Hematopoietic multipotent progenitor cell (in vitro differentiated cells): Measurements from ENCODE around the gene TJAP1. TPM values are rescaled to one million over a fixed set of nuclear protein-coding genes. Genes with fewer than 3 reads are reported as not detected.

ENCODE experiments used
- DNase-seq, 3 donors: peaks; one replicate each; pipeline ENCODE4 v3.0.0-alpha.2; 2011 to 2015; ENCODE audit warnings: low read depth in 2 of 3, low spot score in 2 of 3
- total RNA-seq: library from RNA; depleted of rRNA; stranded (reverse); fragments of >200 nt; gene quantifications from one replicate; pipeline ENCODE4 v1.2.3, GENCODE V29; 2012

TJAP1 gene
- total RNA-seq, 1 donor, result 29.9 TPM

DNA sequence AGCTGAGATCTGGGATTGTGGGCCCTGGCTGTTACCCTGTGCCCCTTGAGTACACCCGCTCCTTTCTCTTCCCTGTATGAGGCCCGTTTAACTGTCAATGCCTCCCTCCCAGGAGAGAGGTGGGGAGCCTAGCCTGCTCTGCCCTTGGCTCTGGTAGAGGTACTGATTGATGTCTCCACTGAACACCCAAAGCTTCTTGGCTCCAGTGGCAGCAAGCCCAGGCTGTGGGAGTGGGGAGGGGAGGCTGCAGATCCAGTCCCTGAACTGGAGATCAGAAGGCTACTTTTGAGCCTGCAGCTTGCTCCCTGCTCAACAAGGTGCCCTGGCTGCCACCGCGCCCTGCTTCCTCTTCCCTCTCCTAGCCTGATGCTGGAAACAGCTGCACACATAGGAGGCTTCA is 25.3 kb downstream of the TJAP1 start:
- no peak for DNase-seq

DNA sequence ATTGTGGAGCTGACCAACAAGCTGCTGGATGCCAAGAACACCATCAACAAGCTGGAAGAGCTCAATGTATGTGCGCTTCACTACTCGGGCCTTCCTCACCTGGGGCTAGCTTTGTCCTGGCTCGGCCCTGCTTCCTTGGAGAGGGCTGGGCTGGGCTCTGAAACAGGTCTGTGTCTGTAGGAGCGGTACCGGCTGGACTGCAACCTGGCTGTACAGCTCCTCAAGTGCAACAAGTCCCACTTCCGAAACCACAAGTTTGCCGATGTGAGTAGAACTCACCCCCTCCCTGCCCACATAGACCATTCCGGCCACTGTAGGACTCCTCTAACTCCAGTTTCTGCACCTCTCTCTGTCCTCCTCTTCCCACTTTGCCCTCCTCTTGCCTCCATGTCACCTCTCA is 26.1 kb downstream of the TJAP1 start:
- no peak for DNase-seq

DNA sequence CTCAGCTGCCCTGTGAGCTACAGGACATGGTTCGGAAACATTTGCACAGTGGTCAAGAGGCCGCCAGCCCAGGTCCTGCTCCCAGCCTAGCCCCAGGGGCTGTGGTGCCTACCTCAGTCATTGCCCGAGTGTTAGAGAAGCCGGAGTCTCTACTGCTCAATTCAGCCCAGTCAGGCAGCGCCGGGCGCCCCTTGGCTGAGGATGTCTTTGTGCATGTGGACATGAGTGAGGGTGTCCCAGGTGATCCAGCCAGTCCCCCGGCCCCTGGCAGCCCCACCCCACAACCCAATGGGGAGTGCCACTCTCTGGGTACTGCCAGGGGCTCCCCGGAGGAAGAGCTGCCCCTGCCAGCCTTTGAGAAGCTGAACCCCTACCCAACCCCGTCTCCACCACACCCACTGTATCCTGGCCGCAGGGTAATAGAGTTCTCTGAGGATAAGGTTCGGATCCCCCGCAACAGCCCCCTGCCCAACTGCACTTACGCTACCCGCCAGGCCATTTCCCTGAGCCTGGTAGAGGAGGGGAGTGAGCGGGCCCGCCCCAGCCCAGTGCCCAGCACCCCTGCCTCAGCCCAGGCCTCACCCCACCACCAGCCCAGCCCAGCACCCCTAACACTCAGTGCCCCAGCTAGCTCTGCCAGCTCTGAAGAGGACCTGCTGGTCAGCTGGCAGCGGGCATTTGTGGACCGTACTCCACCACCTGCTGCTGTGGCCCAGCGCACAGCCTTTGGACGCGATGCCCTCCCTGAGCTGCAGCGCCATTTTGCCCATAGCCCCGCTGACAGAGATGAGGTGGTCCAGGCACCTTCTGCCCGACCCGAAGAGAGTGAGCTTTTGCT is 27.6 kb downstream of the TJAP1 start:
- DNase-seq, result no peak

DNA sequence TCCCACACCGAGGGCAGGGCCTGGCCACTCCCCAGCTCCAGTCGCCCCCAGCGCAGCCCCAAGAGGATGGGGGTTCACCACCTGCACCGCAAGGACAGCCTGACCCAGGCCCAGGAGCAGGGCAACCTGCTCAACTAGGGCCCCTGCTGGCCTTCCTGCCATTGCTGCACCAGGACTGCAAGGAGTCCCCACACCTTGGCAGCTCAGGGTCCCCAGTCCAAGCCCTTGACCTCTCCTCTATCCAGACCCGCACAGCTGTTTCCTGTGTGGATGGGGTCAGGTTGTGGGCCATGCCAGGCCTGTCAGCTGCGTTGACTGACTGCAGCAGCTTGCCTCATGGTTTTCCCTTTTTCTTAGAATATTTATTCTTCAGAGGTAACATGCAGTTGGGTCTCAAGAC is 28.3 kb downstream of the TJAP1 start:
- DNase-seq, result no peak

DNA sequence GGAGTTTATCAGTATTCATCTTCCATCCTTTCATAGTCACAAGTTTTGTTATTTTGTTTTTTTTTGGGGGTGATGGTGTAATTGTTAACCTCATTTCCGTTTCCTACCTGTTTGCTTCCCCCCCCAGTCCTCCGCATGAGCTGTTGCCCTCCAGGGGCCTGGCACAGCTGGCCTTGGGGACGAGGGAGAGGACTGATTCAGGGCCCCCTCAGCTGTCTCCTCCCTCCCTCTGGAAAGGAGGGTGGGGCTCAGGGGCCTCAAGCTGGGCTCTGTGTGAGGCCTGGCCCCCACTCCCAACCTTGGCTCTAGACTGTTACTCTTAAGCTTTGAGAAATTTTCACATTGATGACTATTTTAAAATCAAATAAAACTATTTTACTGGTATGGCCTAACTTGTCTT is 28.8 kb downstream of the TJAP1 start:
- no peak for DNase-seq

DNA sequence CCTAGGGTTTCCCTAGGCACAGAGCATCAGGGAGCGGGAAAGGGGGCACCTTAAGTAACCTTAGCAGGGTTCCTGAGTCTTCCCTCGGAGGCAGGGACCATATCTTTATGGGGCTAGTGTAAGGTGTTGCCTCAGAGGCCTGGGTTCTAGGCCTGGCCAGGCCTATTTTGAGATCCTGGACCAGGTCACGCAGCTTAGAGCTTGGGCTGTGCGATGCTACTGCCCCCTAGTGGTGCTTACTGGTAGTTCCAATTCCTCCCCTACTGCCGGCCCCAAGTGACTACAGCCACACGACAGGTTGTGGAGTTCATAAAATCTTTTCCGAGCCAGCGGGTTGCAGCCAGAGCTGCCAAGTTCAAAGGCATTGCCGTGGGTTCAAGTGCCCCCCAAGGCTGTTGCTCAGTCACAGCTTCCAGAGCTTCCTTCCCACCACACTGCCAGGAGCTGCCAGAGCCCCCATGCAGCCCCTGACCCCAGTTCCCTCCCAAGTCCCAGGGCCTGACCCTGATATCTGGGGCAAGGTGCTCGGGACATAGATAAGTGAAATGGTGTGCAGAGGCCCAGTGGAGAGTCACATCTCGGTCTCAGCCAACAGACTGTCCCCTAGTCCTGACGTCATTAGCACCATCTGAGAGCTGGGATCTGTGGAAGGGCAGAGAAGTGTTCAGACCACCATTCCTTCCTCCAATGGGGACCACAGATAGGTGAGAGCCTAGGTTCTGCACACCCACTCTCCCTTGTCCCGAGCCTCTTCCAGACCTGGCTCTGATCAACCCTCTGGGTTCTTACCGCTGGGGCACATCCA is 29.5 kb downstream of the TJAP1 start:
- DNase-seq, result peak; percentile 75 to 90 (median 81)

DNA sequence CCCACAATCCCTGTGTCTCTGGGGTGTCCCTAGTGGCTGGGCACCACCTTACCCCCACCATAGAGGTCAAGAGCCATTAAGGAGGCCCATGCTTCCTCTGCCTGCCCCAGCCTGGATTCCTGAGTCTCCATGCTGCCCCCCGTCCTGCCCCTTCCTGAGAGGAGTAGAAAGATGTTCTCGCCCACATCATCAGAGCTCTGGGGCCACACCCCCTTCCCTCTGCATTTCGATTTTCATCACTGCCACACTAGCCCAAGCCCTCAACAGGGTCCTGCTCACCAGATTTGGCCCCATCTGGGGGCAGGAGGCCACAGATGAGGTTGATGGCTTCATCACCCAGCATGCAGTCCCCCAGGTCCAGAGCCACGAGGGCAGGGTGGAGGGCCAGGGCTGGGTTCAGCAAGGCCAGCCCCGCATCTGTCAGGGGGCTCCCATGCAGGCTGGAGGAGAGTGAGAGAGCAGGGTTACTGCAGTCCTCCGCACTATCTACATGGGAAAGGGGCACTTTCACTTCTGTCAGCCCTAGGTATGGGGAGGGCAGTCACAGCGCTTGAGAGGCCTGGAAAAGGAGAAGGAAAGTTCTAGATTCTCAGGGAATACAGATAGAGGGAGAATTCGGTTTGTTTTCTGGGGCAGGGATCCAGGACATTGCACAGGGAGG is 31.2 kb downstream of the TJAP1 start:
- DNase-seq, result no peak

DNA sequence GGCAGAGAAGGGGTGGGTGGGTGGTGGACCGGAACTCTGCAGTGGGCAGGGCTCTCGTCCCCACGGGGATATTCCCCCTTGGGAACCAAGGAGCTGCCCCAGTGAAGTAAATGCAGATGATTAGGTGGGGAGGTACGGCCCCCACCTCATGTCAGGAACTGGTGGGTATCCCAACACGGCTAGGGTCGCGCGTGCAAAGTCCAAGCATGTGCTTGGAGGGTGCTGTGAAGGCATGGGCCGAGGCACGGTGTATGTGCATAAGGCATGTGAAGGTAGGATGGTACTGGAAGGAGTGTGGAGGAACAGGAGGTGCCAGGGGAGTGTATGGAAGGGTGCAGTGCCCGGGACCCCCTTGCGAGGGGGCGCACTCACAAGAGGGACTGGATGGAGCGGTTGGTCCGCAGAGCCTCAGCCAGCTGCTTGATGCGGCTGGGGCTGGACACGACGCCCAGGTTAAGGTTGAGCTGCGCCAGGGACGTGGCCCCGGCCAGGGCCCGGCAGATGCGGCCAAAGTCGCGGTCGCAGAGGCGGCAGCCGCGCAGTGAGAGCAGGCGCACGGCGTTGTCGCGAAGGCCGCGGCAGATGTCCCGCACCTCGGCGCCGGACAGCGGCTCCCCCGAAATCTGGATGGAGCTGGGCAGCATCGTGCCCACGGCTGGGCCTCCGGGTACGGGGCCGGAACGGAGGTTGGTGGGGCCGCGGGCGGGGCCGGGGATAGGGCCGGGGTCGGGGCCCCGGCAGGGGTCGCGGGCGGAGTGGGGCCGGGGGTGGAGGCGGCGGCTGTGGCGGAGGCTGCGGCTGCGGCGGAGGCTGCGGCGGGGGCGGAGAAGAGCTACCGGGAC is 32.0 kb downstream of the TJAP1 start:
- DNase-seq, result no peak

DNA sequence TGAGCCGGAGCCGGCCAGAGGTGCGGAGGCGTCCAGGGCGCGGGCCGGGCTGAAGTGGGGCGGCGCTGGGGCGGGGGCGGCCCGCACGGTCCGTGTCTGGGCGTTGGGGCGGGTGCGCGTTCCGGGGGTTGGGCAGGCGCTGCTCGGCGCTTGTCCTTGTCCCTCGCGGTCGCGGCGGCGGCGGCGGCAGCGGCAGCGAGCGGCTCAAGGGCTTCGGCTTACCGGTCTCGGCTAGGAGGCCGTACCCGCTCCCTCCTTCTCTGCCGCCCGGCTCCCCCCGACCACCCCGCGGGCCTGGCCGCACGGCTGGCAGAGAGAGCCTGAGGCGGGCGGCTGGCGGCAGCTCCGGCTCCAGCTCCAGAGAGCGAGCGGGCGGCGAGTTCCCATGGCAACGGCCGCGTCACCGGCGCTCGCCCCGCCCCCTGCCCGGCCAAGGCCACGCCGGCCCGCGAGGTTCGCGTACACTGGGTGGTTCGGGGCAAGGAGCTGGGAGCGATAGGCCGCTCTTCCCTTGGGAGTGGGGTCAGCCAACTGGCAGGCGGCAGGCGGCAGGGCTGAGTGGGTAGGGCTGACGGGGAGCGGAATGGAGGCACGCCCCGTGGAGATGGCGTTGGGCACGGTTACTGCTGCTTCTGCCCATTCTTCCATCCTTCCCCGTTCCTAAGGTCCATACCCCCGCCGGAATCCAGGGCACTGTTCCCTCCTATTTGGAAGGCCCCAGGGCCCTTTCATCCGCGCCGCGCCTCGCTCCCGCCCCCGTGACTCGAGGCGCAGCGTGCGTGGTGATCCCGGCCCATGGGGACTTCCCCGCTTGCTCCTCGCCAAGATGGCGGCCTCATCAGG is 32.8 kb downstream of the TJAP1 start, which contains the start of gene LRRC73:
TSS of gene LRRC73 (minus strand) at position 363 of the 843 bp plus-strand sequence. CDS start 561 bp downstream, outside the sequence.
- DNase-seq, result peak; percentile 50 to 67 (median 62)

DNA sequence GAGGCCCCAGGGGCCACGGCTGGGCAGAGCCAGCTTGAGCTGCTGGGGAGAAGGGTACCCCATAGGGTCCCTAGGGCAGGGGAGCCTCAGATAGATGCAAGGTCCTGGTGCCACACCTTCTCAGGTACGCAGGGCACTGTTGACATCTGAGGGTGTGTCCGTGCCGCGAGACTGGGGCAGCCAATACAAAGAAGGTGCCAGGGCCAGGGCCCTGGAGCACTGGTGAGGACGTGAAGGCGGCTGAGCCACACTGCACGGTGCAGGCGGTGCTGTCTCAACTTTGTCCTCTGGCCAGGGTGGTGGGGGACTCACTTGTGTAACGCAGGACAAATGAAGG is 33.4 kb downstream of the TJAP1 start:
- DNase-seq, result no peak

DNA sequence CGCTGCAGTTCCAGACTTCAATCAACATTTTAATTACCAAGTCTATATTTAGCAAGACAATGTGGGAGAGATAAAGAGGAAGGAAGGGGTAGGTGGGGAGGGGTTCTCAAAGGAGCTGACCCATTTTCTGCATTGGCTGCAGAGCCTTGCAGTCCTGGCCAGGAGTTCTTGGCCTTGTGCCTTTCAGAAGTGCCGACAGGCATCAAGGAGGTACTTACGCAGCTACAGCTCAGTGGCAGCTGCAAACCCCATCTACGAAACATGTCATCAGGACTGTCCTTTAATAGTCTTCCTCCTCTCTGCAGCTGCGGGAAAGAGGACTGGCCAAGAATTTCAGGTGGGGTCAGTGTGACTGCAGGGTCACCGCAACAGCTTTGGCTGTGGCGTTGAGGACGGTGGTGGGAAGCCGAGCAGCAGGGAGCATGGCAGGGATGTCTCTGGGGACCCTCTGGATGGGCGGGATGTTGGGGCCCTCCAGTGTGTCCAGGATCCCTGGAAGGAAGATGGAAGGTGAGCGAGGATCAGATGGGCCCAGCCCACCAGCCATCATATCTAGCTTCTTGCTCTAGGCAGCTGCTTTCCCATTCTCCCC is 34.5 kb downstream of the TJAP1 start:
- no peak for DNase-seq

DNA sequence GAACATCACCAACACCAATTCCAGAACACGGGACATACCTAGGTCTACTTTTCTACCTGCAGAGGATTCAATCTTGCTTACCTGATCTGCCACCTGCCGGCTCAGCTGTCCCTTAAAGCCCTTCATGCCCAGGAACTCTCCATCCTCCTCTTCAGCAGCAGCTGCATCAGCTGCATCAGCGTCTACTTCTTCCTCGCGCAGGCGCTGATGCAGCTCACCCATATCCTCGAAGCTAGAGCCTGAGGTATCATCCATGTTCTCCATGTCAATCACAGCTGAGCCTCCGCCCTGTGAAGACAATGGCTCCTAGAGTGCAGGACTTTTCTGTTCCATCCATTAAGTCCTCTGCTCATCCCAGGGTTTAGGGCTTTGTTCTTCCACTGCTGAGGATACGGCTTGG is 38.4 kb downstream of the TJAP1 start:
- DNase-seq, result no peak

DNA sequence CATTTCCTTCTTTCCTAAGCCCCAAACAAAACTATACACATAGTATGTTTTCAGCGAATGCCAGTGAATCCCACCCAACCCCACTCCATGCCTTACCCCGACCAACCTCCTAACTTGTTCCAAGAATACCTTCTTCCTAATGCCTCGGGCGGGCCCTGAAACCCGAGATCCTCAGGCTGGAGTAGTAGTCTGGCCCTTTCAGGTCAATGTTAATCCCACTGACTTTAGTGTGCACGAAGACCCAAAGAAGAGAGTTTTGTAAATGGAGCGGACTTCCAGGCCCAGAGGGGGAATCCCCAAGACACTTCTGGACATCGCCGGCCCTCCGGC is 39.0 kb downstream of the TJAP1 start:
- DNase-seq, result no peak

DNA sequence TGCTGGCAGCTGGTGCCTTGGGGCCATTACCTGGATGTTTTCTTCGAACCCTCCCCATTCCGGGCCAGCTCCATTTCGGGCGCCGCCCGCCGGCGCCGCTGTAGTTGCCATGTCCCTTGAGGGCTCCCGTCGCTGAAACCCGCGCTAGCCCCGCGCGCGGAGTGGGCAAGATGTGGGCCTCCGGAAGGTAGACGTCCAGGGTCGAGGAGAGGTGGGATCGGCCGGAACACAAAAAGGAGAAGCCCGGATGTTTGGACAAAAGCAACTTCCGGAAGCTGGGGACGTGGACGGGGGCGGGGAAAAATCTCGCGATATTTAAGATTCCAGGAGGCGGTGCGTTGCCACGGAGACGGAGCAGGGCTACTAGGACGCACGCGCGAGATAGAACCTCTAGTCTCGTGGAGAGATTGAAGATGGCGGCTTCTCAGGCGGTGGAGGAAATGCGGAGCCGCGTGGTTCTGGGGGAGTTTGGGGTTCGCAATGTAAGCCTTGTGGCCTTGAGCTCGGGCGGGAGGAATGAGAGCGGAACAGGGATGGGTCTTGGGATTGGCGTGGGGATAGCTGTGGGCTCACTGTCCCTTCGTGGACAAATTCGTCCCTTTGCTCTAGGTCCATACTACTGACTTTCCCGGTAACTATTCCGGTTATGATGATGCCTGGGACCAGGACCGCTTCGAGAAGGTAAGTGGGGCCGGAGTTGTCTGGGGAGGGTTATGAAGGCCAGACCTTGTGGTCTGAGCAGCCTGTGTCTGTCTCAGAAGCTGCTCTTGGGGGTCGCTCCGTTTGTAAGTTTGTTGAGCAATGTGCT is 39.5 kb downstream of the TJAP1 start, which contains the start of the genes POLR1C and YIPF3:
TSS of gene POLR1C (plus strand) at position 393 of the 808 bp plus-strand sequence. CDS start at position 414, 21 bp downstream.
TSS of gene YIPF3 (minus strand) at position 230 of the 808 bp plus-strand sequence. CDS start at position 111, 119 bp downstream.
- peak; percentile 91 to 99 (median 97) for DNase-seq

DNA sequence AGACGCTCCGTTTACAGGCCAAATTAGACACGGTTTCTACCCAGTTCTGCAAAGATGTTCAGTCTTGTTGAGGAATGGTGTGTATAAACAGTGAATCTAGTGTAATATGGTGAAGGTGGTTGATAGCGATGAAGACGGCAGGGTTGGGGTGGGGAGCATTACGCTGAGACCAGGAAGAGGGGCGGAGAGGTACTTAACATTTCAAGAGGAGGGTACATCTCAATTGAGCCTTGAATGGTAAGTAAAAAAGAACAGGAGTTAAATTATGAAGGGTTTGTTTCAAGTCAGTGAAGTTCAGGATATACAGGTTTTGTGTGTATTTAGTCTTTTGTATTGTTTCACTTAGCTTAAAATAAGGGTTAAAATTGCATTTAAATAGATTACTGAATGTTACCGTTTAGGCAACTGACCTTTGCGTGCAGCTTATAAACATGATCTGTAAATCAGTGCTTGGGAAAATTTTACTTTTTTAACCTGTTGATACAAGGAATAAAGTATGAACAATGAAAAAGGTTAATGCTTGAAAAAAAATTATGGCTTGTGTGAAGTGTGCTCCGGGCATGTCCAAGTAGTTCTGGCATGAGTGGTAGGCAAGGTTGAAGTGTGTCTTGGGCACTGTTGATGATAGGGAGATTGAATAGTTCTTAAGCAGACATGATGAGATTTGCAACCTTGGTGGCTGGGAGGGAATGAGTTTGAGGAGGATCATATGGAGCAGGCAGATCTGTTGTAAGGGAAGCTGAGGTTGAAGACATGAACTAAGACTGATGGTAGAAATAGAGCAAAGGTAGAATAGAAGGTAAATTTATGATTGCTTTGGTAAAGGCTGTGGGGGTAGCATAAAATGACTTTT is 40.4 kb downstream of the TJAP1 start:
- DNase-seq, result no peak

DNA sequence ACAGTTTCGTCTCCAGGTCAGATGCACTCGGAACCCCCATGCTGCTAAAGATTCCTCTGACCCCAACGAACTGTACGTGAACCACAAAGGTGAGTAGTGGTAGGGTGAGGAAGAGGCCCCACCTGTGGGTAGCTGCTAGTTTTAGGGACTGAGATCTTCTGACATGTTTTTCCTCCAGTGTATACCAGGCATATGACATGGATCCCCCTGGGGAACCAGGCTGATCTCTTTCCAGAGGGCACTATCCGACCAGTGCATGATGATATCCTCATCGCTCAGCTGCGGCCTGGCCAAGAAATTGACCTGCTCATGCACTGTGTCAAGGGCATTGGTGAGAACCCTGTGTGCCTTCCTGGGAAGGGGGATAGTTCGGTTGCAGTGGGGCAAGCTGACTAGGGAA is 42.7 kb downstream of the TJAP1 start:
- DNase-seq, result no peak

DNA sequence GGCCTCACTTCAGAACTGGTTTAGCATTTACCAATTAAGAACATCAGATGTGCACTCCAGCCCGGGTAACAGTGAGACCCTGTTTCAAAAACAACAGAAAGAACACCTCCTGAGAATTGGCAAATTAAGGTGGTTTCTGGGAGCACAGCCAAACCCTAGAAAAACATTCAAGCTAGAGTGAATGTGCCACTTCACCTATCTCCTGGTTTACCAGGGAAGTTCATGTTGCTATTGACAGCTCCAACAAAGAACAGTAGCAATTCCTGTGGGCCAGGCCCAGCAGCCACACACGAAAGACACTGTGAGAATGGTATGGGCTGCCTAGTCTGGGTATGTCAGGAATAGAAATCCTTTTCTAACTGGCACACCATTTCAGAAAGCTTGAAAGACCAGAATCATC is 44.5 kb downstream of the TJAP1 start:
- DNase-seq, result no peak
